NCI-H2107 treated with DMSO at 0.1 percent for 48 hours (cell line): ENCODE results near the gene AIMP1.

Experiments
- DNase-seq: peaks from one replicate; lab custom pipeline; 2025; ENCODE audit not compliant: unreplicated experiment; lab: John Stamatoyannopoulos, UW

AIMP1 gene

DNA sequence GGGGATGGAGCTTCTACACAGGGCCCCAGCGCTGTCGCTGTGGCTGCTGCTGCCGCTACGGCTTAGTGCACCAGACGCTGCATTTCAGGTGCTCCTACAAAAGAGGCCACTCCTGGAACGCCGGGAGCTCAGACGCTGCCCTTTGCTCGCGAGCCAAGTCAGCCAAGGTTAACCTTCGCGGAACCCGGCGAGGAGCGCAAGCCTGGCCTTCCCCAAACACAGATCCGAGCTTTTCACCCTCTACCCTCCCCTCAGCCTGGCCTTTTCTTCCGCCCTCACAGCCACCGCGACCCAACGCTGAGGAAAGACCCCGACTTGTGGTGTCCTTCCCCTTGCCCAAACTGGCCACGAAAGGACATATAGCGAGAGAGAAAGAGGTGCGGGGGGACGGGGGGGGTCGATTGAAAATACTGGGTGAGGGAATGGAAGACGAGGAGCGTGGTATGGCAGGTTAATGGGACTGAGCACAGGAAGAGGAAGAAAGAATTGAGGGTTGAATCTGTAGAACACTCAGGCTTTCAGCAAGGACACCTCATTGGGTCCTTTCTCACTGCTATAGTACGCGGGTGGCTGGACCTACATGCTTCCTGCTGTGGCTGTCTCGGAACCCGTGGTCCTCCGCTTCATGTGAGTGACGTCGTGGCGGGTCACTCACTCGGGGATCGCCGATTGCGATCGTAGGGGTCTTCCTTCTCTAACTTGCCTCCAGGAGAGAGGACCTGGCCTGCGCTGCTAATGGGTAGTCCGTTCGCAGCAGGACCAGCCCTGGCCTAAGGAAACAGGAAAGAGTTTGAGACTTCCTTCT is at the start of gene AIMP1, which contains the start of gene TBCK:
Gene AIMP1, plus strand, starts transcription at position 583 of the 805 bp plus-strand sequence. CDS start 8,460 bp downstream, outside the sequence.
Gene TBCK, minus strand, starts transcription at position 242 of the 805 bp plus-strand sequence. CDS start 7,249 bp downstream, outside the sequence.
- DNase-seq = peak; percentile 60

GRCh38 chr4:106268786-106269185 is 47.6 kb upstream of the AIMP1 start:
- DNase-seq = no peak

- no peak for DNase-seq
These were observed 46.6 kb upstream of the AIMP1 start for GRCh38 chr4:106269711-106270110.

- DNase-seq = no peak
These were observed 45.6 kb upstream of the AIMP1 start for GRCh38 chr4:106270736-106271135.

DNA sequence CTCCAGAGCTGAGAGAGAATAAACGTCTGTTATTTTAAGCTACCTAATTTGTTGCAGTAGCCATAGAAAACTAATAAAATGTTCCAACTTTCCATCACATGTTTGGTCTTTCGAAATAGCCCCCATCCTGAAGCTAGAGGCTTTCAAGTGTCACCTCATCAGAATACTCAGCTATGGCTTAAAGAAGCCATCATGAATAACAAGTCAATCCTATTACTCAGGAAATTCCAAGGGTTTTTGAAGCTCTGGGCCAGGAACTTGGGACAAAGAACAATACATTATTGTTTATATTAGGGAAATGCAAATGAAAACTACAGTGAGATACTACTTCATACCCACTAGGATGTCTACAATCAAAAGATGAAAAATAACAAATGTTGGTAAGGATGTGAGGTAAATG is 42.5 kb upstream of the AIMP1 start:
- no peak for DNase-seq

GRCh38 chr4:106277140-106277675 is 39.1 kb upstream of the AIMP1 start:
- no peak for DNase-seq

DNA sequence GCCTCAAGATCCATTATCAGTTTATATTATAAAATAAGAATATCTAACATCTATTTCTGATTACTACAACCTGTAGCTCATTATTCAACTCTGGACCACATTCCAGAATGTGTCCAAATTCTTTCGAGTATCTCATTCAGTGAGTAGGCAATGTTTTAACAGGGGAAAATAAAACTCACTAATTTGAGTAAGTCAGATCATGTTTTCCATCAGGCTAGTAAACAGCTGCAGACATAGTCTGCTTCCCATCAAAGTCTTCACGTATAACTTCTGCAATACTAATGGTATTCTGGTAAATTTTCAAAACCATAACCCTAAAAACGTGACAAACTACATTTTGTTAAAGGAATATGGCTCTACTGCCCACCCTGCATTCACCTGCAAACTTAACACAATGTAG is 32.1 kb upstream of the AIMP1 start:
- DNase-seq = no peak

DNA sequence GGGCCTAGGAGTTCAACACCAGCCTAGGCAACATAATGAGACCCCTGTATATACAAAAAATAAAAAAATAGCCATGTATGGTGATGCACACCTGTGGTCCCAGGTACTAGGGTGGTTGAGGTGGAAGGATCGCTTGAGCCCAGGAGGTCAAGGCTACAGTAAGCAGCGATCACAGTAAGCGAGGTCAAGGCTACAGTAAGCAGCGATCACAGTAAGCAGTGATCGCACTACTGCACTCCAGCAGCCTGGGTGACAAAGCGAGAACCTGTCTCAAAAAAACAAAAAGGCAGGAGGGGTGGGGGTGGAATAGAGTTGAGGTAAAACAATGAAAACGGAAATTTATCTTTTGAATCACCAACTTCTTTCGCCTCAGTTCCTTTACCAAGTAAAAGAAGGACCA is 29.7 kb upstream of the AIMP1 start:
- no peak for DNase-seq

DNA sequence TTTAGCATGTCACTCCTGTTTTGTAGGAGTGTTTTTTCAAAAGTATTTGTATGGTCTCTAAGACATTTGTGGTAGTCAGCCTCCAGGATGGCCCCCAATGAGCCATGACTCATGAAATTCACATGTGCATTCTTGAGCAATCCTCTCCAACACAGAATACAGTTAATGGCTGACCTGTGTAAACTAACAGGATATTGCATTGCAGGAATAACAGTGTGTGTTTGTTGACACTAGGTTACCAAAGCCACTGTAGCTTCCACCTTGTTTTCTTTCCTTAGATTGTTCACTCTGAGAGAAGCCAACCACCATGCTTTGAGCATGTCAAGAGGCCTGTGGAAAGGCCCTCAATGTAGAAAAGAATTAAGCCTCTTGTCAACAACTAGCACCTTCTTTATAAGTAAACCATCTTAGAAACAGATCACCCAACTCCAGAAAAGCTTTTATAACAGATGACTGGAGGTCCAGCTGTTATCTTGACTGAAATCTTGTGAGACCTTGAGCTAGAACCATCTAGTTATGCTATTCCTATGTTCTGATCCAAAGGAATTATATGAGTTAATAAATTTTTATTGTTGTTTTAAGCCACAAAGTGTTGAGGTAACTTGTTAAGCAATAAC is 28.9 kb upstream of the AIMP1 start:
- DNase-seq = no peak

GRCh38 chr4:106289737-106290136 is 26.6 kb upstream of the AIMP1 start:
- DNase-seq = no peak

DNA sequence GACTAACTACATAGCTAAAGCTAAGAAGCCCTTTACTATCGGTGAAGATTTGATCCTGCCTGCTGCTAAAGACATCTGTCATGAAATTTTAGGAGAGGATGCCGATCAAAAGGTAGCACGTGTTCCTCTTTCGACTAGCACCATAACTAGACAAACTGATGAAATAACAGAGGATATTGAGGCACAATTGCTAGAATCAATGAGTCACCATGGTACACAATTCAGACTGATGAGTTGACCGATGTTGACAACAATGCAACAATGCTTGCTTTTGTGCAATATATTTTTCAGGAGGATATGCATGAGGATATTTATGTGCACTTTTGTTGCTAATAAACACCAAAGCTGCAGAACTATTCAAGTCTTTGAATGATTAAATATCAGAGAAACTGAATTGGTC is 24.7 kb upstream of the AIMP1 start:
- no peak for DNase-seq

DNA sequence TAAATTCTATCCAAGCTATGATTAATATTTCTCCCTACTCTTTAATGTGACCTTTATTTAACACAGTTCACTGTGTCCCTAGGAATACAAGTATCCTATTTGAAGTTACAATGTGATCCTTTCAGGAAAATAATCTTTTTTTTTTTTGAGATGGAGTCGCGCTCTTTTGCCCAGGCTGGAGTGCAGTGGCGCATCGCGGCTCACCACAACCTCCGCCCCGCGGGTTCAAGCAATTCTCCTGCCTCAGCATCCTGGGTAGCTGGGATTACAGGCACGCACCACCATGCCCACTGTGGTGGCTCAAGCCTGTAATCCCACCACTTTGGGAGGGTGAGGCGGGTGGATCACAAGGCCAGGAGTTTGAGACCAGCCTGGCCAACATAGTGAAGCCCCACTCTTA is 22.3 kb upstream of the AIMP1 start:
- DNase-seq = no peak

DNA sequence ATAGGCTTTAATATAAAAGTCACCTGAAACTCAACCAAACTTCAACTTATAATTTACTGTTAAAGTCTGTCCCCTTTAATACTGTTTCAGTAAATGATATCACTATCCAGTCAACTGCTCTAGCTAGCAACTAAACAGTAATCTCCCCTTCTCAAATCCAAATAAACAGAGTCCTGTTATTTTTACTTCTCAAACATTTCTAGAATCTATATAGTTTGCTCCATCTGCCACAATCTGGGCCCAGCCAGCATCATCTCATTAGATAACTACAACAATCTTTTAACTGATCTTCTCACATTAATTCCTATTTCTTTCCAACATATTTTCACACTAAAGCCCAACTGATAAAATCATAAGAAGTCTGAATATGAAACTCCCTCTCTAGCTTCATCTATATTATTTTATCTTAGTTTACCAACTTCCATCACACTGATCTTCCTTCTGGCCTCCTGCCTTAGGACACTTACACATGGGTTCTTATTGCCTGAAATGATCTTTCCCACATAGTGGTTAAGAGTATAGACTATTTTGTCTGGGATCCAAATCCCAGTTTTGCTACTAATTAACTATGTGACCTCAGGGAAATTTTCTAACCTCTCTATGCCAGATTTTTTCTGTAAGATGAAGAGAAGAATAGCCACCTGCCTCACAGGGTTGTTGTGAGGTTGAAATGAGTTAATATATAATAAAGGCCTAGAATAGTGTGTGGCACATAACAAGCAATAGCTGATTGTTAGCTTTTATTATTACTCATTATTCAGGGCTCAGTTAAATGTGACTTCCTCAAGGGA is 18.9 kb upstream of the AIMP1 start:
- no peak for DNase-seq

DNA sequence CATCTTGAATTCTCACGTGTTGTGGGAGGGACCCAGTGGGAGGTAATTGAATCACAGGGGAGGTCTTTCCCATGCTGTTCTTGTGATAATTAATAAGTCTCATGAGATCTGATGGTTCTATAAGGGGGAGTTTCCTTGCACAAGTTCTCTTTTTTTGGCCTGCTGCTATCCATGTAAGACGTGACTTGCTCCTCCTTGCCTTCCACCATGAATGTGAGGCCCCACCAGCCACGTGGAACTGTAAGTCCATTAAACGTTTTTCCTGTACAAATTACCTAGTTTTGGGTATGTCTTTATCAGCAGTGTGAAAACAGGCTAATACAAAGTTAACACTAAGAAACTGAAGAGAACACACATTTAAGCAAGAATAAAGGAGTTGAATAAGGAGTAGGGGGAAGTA is 16.4 kb upstream of the AIMP1 start:
- no peak for DNase-seq

GRCh38 chr4:106301393-106302061 is 14.8 kb upstream of the AIMP1 start:
- no peak for DNase-seq

DNA sequence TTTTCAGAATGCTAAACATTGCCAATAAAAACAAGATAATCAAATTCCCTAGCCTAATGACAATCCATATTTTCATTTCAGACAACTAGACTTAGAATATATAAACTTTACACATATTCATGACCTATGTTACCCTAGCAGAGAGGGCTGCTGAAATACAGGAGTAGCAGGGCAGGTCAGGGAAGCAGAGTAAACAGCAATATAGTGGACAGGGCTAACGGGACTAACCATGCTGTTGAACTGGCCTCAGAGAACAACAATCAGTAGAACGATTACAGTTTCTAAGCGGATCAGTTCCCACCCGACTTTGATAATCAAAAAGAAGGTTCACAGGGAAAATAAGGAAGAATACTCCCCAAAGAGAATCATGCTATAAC is 14.3 kb upstream of the AIMP1 start:
- DNase-seq = no peak

DNA sequence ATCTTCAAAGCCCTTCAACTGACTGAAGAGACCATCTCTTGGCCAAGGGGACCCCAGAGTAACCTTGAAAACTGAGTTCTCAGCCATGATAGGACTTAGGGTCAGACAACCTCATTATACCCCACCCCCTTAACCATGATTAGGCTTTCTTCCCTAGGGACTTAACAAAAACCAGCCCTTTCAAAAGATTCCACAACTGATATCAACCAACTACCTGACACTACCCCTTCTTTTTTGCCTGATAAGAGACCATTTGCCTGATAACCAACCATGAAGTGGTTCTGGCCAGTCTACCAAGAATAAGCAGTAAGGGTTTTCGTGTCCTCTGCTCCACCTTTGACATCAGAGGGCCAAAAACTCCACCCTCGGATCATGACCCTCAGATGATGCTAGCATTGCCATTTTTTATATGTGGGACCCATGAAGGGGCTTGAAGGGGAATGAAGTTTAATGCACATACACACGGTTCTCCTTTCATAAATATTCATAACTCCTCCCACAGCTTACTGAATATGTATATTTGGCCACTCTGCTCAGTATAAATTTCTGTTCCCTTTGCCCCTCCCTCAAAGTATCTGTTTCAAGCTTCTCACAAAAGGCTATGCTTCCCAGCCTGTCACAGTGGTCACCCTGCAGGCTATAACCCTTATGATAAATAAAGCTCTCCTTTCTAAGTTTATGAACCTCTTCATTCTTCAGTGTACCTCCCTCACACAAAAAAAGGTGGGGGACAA is 12.6 kb upstream of the AIMP1 start:
- DNase-seq = no peak

DNA sequence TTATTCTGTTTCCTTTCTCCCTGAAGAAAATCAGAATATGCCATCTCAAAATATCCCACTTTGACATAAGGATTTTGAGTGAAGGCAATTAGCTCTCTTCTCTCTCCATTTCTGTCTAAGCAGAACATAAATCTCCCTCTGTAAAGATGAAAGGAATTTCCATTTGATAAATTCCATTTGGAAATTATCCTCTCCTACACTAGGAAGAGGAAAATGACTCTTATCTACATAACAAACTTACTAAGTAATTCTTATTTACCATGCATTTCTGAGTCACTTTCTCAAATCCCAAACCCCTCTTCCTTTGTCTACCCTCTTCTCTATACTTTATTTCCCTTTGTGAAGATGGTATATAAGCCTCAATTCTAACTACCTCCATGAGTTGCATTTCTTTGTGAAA is 11.7 kb upstream of the AIMP1 start:
- no peak for DNase-seq

DNA sequence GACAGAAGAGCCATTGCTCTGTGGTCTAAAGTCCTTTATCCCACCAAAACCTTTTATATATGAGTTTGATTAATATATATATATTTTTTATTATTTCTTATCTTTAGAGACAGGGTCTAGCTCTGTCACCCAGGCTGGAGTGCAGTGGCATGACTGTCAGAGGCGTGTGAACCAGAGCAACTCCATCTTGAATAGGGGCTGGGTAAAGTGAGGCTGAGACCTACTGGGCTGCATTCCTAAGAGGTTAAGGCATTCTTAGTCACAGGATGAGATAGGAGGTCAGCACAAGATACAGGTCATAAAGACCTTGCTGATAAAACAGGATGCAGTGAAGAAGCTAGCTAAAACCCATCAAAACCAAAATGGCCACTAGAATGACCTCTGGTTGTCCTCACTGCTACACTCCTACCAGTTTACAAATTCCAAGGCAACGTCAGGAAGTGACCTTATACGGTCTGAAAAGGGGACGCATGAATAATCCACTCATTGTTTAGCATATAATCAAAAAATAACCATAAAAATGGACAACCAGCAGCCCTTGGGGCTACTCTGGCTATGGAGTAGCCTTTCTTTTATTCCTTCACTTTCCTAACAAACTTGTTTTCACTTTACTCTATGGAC is 10.8 kb upstream of the AIMP1 start:
- no peak for DNase-seq

- DNase-seq = no peak
These were observed 9.8 kb upstream of the AIMP1 start for GRCh38 chr4:106306561-106306960.
